ENCODE data around the gene SRRM2. TPM values are rescaled to one million over a fixed set of nuclear protein-coding genes. Genes with fewer than 3 reads are reported as not detected.

Gene SRRM2
- total RNA-seq, 1 donor from 2014 or later: 114 TPM

- DNase-seq (ENCODE audit: low read depth): no peak
These were observed 46.3 kb downstream of the SRRM2 start for GRCh38 chr16:2798723-2799204.

- DNase-seq (ENCODE audit: low read depth): no peak
These were observed 46.9 kb downstream of the SRRM2 start for GRCh38 chr16:2799205-2799858.

- peak; percentile 69 for DNase-seq (ENCODE audit: low read depth)
These were observed 47.4 kb downstream of the SRRM2 start for GRCh38 chr16:2799859-2800226.

- no peak for DNase-seq (ENCODE audit: low read depth)
These were observed 51.2 kb downstream of the SRRM2 start for GRCh38 chr16:2803545-2804195.

GRCh38 chr16:2804728-2805127, 52.3 kb downstream of the SRRM2 start:
- DNase-seq (ENCODE audit: low read depth): no peak

- no peak for DNase-seq (ENCODE audit: low read depth)
These were observed 53.8 kb downstream of the SRRM2 start for GRCh38 chr16:2806286-2806685.

- no peak for DNase-seq (ENCODE audit: low read depth)
These were observed 55.7 kb downstream of the SRRM2 start for GRCh38 chr16:2808181-2808580.

GRCh38 chr16:2809149-2809760, 56.8 kb downstream of the SRRM2 start:
- no peak for DNase-seq (ENCODE audit: low read depth)

GRCh38 chr16:2810651-2811050, 58.2 kb downstream of the SRRM2 start:
- no peak for DNase-seq (ENCODE audit: low read depth)

GRCh38 chr16:2811703-2812471, 59.4 kb downstream of the SRRM2 start:
- DNase-seq (ENCODE audit: low read depth): no peak

GRCh38 chr16:2813771-2814221, 61.4 kb downstream of the SRRM2 start:
- DNase-seq (ENCODE audit: low read depth): no peak

- no peak for DNase-seq (ENCODE audit: low read depth)
These were observed 62.3 kb downstream of the SRRM2 start for GRCh38 chr16:2814551-2815298.

GRCh38 chr16:2815299-2815771, 62.9 kb downstream of the SRRM2 start:
- DNase-seq (ENCODE audit: low read depth): no peak

GRCh38 chr16:2816751-2817339, 64.4 kb downstream of the SRRM2 start, which contains the start of gene PRSS21:
TSS of gene PRSS21 (plus strand) at chr16:2817237. CDS start at chr16:2817269, 32 bp downstream.
- no peak for DNase-seq (ENCODE audit: low read depth)

GRCh38 chr16:2817340-2818271, 65.2 kb downstream of the SRRM2 start:
- no peak for DNase-seq (ENCODE audit: low read depth)

- no peak for DNase-seq (ENCODE audit: low read depth)
These were observed 65.9 kb downstream of the SRRM2 start for GRCh38 chr16:2818272-2818876.

GRCh38 chr16:2819179-2819938, 66.9 kb downstream of the SRRM2 start:
- DNase-seq (ENCODE audit: low read depth): no peak

All from renal cortical epithelial cell (primary cell).